Measurements from ENCODE around the gene PTPRT.

The PTPRT gene

DNA sequence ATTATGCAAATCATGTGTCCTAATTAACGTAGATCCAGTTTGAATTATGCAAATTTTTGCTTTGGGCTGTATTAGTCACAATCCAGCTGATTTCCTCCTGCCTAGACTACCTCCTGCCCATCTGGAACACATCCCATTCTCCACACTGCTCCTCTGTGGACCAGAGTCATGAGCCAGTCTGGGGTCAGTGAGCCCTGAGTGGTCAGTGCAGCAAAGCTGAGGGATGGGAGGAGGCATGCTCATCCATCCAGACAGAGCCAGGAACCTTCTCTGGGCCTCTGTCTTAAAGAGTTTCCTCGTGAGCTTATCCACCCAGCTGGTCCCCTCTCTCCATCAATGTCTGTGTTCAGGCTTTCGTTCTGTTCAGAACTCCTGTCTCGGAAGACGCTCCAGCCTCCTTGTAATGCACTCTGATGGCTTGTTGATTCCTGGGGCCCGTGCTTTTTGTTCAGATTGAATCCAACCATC lies 747.8 kb downstream of the PTPRT start:
- DNase-seq = no peak

- DNase-seq = no peak
Measured at GRCh38 chr20:42441196-42441863, 748.4 kb downstream of the PTPRT start.

DNA sequence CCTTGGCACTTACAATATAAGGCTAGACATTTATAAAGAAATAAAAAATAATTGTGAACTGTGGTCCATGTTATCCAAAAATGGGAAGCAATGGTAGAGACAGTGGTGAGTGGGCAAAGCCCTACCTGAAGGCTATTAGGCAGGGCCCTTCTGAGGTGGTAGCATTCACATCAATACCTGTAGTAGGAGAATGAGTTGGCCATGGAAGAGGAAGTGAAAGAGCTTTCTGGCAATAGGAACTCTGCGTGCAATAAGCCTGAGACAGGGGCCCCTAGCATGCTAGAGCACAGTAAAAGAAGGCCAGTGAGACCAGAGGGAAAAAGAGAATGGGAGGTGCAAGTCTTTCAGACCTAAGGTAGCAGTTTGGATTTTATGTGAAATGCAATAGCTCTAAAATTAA lies 754.5 kb downstream of the PTPRT start:
- no peak for DNase-seq

DNA sequence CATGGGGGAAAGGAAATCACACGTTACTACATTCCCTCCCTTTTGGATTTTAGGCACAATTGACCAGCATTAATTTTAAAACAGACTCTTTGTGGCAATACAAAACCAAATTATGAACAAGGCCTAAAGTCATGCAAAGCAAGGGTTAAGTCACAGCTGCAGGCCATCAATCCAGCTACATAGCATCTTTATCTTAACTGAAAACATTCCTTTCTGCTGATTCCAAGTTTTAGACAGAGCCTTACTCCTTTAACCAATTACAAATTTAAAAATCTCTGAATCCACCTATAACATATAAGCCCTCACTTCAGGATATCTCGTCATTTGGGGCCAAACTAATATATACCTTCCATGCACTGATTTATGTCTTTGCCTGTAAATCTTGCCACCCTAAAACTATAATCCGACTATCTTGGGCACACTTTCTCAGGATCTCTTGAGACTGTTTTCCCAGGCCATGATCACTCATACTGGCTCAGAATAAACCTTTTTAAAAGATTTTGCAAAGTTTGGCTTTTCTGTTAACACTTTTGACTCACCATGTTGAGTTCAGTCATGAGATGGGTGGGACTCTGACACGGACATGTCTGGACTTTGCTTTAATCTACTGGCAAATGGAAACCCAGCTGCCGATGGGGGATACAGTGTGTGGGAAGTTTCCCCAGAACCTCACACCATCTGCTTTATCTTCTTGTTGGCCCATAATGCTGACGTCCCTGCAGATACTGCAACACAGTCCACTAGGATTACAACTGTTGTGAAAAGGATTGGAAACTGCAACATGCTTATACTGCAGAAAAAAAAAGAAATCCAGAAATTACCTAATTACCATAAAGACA lies 757.0 kb downstream of the PTPRT start:
- DNase-seq = no peak

DNA sequence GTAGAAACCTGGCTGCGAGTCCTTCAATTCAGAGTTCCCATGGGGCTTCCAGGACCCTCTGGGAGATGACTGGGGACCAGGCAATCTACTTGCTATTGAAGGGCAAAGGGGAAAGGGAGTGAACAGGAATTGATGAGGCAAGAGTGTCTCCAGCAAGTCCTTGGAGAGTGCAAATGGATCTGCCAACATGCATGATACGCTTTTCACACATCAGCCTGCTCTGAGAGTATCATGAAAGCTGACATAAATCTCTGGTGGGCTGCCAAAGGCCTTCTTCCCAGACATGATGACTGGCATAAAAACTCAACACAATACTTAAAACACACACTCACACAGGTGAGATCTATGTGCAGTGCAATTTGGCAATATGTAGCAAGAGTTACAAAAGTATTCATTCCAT lies 759.1 kb downstream of the PTPRT start:
- DNase-seq = no peak

GRCh38 chr20:42429761-42430458 lies 759.8 kb downstream of the PTPRT start:
- no peak for DNase-seq

DNA sequence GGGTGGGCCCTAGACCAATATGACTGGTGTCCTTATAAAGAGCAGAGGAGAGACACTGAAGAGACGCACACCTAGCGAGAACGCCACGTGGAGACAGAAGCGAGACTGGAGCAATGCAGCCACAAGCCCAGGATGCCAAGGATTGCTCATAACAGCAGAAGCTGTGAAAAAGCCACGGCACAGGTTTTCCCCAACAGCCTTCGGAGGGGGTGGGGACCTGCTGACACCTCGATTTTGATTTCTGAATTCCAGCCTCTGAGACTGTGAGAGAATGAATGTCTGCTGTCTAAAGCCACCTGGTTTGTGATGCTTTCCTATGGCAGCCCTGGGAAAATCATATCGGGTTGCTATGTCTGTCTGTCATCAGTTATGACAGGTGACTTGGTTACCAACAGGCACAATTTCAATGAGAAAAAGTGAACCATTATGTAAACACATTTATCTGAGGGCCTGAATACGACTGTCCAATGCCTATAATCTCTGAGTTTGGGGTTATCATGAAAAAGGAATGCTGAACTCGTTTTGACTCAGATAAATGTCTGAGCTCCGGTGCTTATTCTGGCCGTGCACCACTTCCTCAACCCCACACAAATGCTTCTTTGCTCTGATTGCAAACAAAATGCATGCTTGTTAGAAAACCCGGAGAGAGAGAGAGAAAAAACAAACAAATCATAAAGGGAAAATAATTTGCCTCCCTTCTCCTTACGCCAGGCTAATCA lies 769.7 kb downstream of the PTPRT start:
- DNase-seq = no peak

GRCh38 chr20:42406826-42407225 lies 782.9 kb downstream of the PTPRT start:
- DNase-seq = no peak

- DNase-seq = no peak
Measured at GRCh38 chr20:42402455-42402854, 787.3 kb downstream of the PTPRT start.

- no peak for DNase-seq
Measured at GRCh38 chr20:42401613-42402012, 788.1 kb downstream of the PTPRT start.

- no peak for DNase-seq
Measured at GRCh38 chr20:42399802-42400201, 789.9 kb downstream of the PTPRT start.

DNA sequence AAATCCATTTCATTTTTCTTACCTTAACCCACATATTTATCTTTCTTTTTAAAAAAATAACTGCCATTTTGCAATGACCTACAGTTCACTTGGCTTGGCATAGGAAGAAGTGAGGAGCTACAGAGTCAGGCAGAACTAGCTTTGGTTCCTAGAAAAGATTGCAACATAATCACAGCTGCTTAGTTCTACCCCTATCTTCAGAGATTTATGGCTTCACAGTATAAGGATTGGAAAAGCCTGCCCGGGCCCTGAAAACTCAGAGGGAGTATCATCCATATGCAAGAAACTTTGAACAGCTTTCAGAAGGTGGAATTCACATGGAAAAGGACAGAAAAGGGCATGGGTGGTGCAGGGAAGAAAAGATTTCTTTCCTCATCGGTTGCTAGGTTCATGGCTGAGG lies 797.3 kb downstream of the PTPRT start:
- no peak for DNase-seq

DNA sequence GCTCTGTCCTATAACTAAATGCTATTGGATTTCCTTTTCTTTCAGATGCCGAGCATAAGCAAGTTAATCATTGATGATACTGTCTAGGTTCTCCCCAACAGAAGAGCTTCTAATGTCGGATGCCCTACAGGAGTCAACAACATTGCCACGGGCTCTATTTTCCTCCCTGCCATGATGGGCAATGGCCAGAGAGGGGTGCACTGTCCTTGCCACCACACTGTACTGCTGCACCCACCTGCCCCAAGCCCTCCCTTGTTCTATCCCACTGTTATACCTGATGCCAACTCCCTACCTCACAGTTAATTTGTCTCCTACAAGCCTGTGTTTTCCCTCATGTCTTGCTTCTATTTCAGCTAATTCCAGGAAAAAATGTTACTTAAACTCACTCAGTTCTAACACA lies 797.9 kb downstream of the PTPRT start:
- DNase-seq = no peak

- no peak for DNase-seq
Measured at GRCh38 chr20:42380287-42380686, 809.4 kb downstream of the PTPRT start.

DNA sequence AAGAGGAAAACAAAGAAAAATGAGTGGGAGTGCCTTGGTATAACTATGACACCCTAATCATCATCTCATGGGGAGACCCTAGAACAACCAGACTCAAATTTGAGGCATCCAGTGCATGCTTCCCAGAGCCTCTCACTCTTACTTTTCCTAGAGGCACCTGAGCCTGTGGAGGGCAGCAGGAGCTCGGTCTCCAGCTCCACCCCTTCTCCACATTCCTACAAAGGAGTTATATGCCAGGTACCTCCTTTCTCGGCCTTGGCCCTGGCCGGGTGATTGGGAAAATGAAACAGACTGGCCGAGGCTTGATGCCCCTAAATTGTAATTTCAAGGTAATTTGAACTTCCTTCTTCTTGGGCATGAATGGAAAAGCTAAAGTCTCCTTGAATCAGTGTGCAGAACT lies 810.3 kb downstream of the PTPRT start:
- no peak for DNase-seq

GRCh38 chr20:42378826-42379225 lies 810.9 kb downstream of the PTPRT start:
- DNase-seq = no peak

DNA sequence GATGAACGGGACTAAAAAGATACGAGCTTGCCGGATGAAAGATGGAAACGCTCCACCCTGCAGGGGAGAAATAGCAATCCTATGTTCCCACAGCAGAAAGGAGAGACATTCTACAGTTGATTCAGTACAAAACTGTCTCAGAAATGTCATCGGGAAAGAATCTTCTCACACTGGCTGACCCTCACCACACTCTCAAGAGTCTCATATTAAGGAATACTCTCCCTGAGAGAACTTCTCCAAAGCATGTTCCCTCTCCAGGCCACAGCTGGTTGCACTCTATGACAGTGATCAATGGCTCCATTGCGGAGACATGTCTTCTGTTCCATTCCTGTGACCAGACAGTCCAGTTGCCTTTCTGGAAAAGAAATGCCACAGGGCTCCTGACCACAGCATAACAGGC lies 813.6 kb downstream of the PTPRT start:
- DNase-seq = no peak

DNA sequence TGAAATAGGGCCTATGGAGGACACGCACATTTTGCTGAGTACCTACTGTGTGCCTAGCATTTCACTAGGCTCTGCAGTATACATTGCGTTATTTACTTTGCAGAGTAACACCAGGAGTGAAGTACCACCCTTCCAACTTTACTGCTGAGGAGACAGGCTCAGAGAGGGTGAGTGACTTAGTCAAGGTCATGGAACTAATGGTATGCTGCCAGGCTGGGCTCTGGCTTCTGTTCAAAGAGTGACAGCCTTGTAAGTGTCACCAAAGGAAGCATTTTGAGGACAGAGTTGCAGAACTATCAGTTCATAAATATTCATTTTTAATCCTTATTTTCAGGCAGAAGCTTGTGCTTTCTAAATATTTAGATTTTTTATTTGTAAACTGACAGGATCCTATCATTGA lies 816.7 kb downstream of the PTPRT start:
- no peak for DNase-seq

GRCh38 chr20:42370075-42370474 lies 819.6 kb downstream of the PTPRT start:
- DNase-seq = no peak

DNA sequence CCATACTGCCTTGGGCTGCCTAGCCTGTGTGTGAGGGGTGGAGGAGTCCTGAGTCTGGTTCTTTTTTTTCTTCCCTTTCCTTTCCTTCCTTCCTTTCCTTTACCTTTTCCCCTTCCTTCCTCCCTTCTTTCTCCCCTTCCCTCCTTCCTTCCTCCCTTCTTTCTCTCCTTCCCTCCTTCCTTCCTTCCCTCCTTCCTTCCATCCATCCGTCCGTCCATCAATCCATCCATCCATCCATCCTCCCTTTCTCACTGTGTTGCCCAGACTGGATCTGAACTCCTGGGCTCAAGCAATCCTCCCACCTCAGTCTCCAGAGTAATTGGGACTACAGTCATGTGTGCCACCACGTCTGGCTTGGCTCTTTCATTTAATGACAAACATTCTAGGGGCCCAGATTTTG lies 820.8 kb downstream of the PTPRT start:
- DNase-seq = no peak

GRCh38 chr20:42366626-42367025 lies 823.1 kb downstream of the PTPRT start:
- no peak for DNase-seq

- DNase-seq = no peak
Measured at GRCh38 chr20:42364446-42364845, 825.3 kb downstream of the PTPRT start.

- DNase-seq = no peak
Measured at GRCh38 chr20:42361402-42361970, 828.2 kb downstream of the PTPRT start.

All from left hindlimb (tissue), 1 donor.